ENCODE measurements around the gene CD109.

CD109 gene

GRCh38 chr6:73727114-73727513, 31.1 kb downstream of the CD109 start:
- Histone ChIP-seq H3K27me3 (ENCODE audit: insufficient read depth, low read depth) (no peaks in the 10 kb centered on the region), H3K4me1 (ENCODE audit: low read depth, poor library complexity, severe bottlenecking) (no peaks in the 10 kb centered on the region), H2AFZ (ENCODE audit: low read depth) (no peak overlapping the region), H3K4me3 (IDR thresholded peaks at IDR 0.05; ENCODE audit: insufficient read depth, low read depth, low read length) (no peak overlapping the region), H3K79me2 (ENCODE audit: insufficient read depth, low read depth) (no peaks in the 10 kb centered on the region), H3K36me3 (ENCODE audit: insufficient read depth) (no peaks in the 10 kb centered on the region), H3K9ac (no peak overlapping the region), H4K20me1 (ENCODE audit: insufficient read depth) (no peaks in the 10 kb centered on the region), H3K27ac (no peak overlapping the region), H3K4me2 (no peak overlapping the region)
- no peak for TF ChIP-seq CTCF (conservative IDR thresholded peaks at IDR 0.05; ENCODE audit: low read depth, low read length)

- Histone ChIP-seq H3K79me2 (ENCODE audit: insufficient read depth, low read depth) (no peaks in the 10 kb centered on the region), H3K4me1 (ENCODE audit: low read depth, poor library complexity, severe bottlenecking) (no peaks in the 10 kb centered on the region), H3K27me3 (ENCODE audit: insufficient read depth, low read depth) (no peaks in the 10 kb centered on the region), H3K36me3 (ENCODE audit: insufficient read depth) (no peaks in the 10 kb centered on the region), H3K9ac (no peak overlapping the region), H3K4me2 (no peak overlapping the region), H2AFZ (ENCODE audit: low read depth) (no peak overlapping the region), H3K27ac (no peak overlapping the region), H3K4me3 (IDR thresholded peaks at IDR 0.05; ENCODE audit: insufficient read depth, low read depth, low read length) (no peak overlapping the region), H4K20me1 (ENCODE audit: insufficient read depth) (no peaks in the 10 kb centered on the region)
- TF ChIP-seq CTCF (conservative IDR thresholded peaks at IDR 0.05; ENCODE audit: low read depth, low read length): no peak
Measured at GRCh38 chr6:73728548-73729205, 32.7 kb downstream of the CD109 start.

- Histone ChIP-seq H3K27ac (no peak overlapping the region), H3K27me3 (ENCODE audit: insufficient read depth, low read depth) (no peaks in the 10 kb centered on the region), H2AFZ (ENCODE audit: low read depth) (no peak overlapping the region), H3K4me1 (ENCODE audit: low read depth, poor library complexity, severe bottlenecking) (peaks cover 8% of the 10 kb centered on the region), H4K20me1 (ENCODE audit: insufficient read depth) (no peaks in the 10 kb centered on the region), H3K79me2 (ENCODE audit: insufficient read depth, low read depth) (no peaks in the 10 kb centered on the region), H3K36me3 (ENCODE audit: insufficient read depth) (no peaks in the 10 kb centered on the region), H3K4me3 (IDR thresholded peaks at IDR 0.05; ENCODE audit: insufficient read depth, low read depth, low read length) (no peak overlapping the region), H3K9ac (no peak overlapping the region), H3K4me2 (no peak overlapping the region)
- TF ChIP-seq CTCF (conservative IDR thresholded peaks at IDR 0.05; ENCODE audit: low read depth, low read length): no peak
Measured at GRCh38 chr6:73731285-73731684, 35.3 kb downstream of the CD109 start.

GRCh38 chr6:73732845-73733675, 37.1 kb downstream of the CD109 start:
- no peak overlapping the region for H3K4me3 ChIP-seq (IDR thresholded peaks at IDR 0.05; ENCODE audit: insufficient read depth, low read depth, low read length)
- no peaks in the 10 kb centered on the region for H3K27me3 ChIP-seq (ENCODE audit: insufficient read depth, low read depth)
- no peaks in the 10 kb centered on the region for H3K36me3 ChIP-seq (ENCODE audit: insufficient read depth)
- H3K4me1 ChIP-seq (ENCODE audit: low read depth, poor library complexity, severe bottlenecking): peaks cover 8% of the 10 kb centered on the region
- H3K9ac ChIP-seq: no peak overlapping the region
- H3K27ac ChIP-seq: no peak overlapping the region
- H3K4me2 ChIP-seq: no peak overlapping the region
- H2AFZ ChIP-seq (ENCODE audit: low read depth): peak overlapping the region; percentile 74
- TF ChIP-seq CTCF (conservative IDR thresholded peaks at IDR 0.05; ENCODE audit: low read depth, low read length): peak; percentile 94
- H3K79me2 ChIP-seq (ENCODE audit: insufficient read depth, low read depth): no peaks in the 10 kb centered on the region
- H4K20me1 ChIP-seq (ENCODE audit: insufficient read depth): no peaks in the 10 kb centered on the region
